B cell (primary cell): ENCODE results near the gene SYNE2. TPM values are rescaled to one million over a fixed set of nuclear protein-coding genes. Genes with fewer than 3 reads are reported as not detected.

Source experiments
- ATAC-seq: fragments of 200-7000 bp; cut with Tn5 transposase; one replicate; pipeline ENCODE4 v1.10.0; 2021; ENCODE audit warnings: low read depth, mild to moderate bottlenecking, moderate number of reproducible peaks, moderate library complexity
- CTCF ChIA-PET: fragments of 350-600 bp; sonication (Branson Sonifier 250); formaldehyde crosslinking; loops from one replicate; lab custom pipeline; 2021; ENCODE audit warnings: antibody characterized with exemption, inconsistent platforms; lab: Charles Lee
- POLR2A ChIA-PET: fragments of 350-600 bp; sonication (Branson Sonifier 250); formaldehyde crosslinking; loops from one replicate; lab custom pipeline; 2021; ENCODE audit warnings: antibody characterized with exemption; lab: Charles Lee
- DNase-seq: peaks from one replicate; pipeline ENCODE4 v3.0.0; 2013
- H2AFZ ChIP-seq: 2 replicates; pipeline ENCODE4 v1.6.1; 2012; ENCODE audit warnings: mild to moderate bottlenecking, low read depth, low read length; ENCODE audit not compliant: insufficient read depth, poor library complexity, severe bottlenecking
- H3K27ac ChIP-seq, 2 donors: 1 replicate in 1 of 2; 2 replicates in 1 of 2; pipeline ENCODE4 v1.5.1; 2012 to 2013; ENCODE audit warnings: low read length in 2 of 2, mild to moderate bottlenecking in 2 of 2, moderate library complexity in 1 of 2
- H3K27me3 ChIP-seq, 4 experiments: fragments of 200-600 bp in 1 of 4; sonication (generic) in 1 of 4; replicated peaks in 1 of 4; 1 replicate in 2 of 4; 2 replicates in 2 of 4; pipeline versions ENCODE4 v1.6.1 to v1.7.0; 2013 to 2016; ENCODE audit warnings: low read length in 3 of 4, mild to moderate bottlenecking in 2 of 4, mixed read lengths in 1 of 4, moderate library complexity in 1 of 4; ENCODE audit not compliant: insufficient read depth in 4 of 4, control insufficient read depth in 3 of 4; ENCODE audit errors: control extremely low read depth in 1 of 4
- H3K36me3 ChIP-seq, 2 experiments: replicated peaks in 1 of 2; 1 replicate in 1 of 2; 2 replicates in 1 of 2; pipeline versions ENCODE4 v1.6.1 to v1.7.1; 2013; ENCODE audit warnings: low read length in 1 of 2; ENCODE audit not compliant: insufficient read depth in 2 of 2, control insufficient read depth in 1 of 2; ENCODE audit errors: control extremely low read depth in 1 of 2, extremely low read depth in 1 of 2
- H3K4me1 ChIP-seq, 2 donors: fragments of 200-600 bp in 1 of 2; sonication (generic) in 1 of 2; 1 replicate in 1 of 2; 2 replicates in 1 of 2; pipeline versions ENCODE4 v1.5.1 to v1.6.1; 2013 to 2017; ENCODE audit warnings: low read length in 2 of 2; ENCODE audit not compliant: control insufficient read depth in 2 of 2, insufficient read depth in 2 of 2
- H3K4me2 ChIP-seq: replicated peaks from 2 replicates; pipeline ENCODE3; 2012; ENCODE audit warnings: mild to moderate bottlenecking, low read depth, low read length; ENCODE audit not compliant: poor library complexity, severe bottlenecking
- H3K4me3 ChIP-seq, 5 experiments: fragments of 200-600 bp in 1 of 5; sonication (generic) in 1 of 5; 1 replicate in 3 of 5; 2 replicates in 2 of 5; pipeline versions ENCODE4 v1.5.1 to v1.7.0; 2011 to 2016; ENCODE audit warnings: low read length in 4 of 5, mild to moderate bottlenecking in 4 of 5, low read depth in 2 of 5, control low read depth in 1 of 5, moderate library complexity in 1 of 5; ENCODE audit not compliant: insufficient read depth in 1 of 5; ENCODE audit errors: control extremely low read depth in 1 of 5, extremely low read depth in 1 of 5
- H3K79me2 ChIP-seq: fragments of 200-600 bp; sonication (generic); one replicate; pipeline ENCODE4 v1.6.0; 2016; ENCODE audit warnings: low read length; ENCODE audit not compliant: control insufficient read depth, insufficient read depth
- H3K9ac ChIP-seq: fragments of 200-600 bp; sonication (generic); 2 replicates; pipeline ENCODE4 v1.6.1; 2017; ENCODE audit warnings: mild to moderate bottlenecking, low read length, moderate library complexity
- H3K9me3 ChIP-seq, 3 donors: one replicate each; pipeline versions ENCODE4 v1.6.1 to v1.7.1; 2013; ENCODE audit warnings: low read length in 2 of 3; ENCODE audit not compliant: control insufficient read depth in 2 of 3, insufficient read depth in 1 of 3; ENCODE audit errors: control extremely low read depth in 1 of 3
- H4K20me1 ChIP-seq: 2 replicates; pipeline ENCODE4 v1.6.0; 2012; ENCODE audit warnings: mild to moderate bottlenecking, low read length; ENCODE audit not compliant: insufficient read depth, control insufficient read depth, poor library complexity, severe bottlenecking
- H3K27ac Mint-ChIP-seq: one replicate; pipeline ENCODE4 v1.8.0; 2021; ENCODE audit warnings: mixed read lengths
- H3K27me3 Mint-ChIP-seq: one replicate; pipeline ENCODE4 v1.8.0; 2021; ENCODE audit warnings: mixed read lengths
- H3K4me1 Mint-ChIP-seq: one replicate; pipeline ENCODE4 v1.8.0; 2021; ENCODE audit warnings: mixed read lengths
- H3K4me3 Mint-ChIP-seq: one replicate; pipeline ENCODE4 v1.8.0; 2021; ENCODE audit warnings: mixed read lengths
- H3K9me3 Mint-ChIP-seq: one replicate; pipeline ENCODE4 v1.8.0; 2022; ENCODE audit warnings: mixed read lengths; ENCODE audit not compliant: insufficient read depth
- CTCF ChIP-seq: fragments of 200-600 bp; IDR thresholded peaks from one replicate; pipeline ENCODE4 v1.8.0; 2022; ENCODE audit warnings: antibody characterized with exemption, mild to moderate bottlenecking
- EZH2 ChIP-seq: IDR thresholded peaks from 2 replicates; pipeline ENCODE4 v1.6.1; 2012; ENCODE audit warnings: borderline replicate concordance, low read depth, mild to moderate bottlenecking, moderate library complexity, low read length; ENCODE audit not compliant: insufficient read depth, poor library complexity, severe bottlenecking
- WGBS: methylation state at CpG from one replicate; pipeline ENCODE4 v1.1.5; 2013; ENCODE audit warnings: missing lambda C conversion rate; ENCODE audit not compliant: insufficient coverage; 5-methylcytosine and 5-hydroxymethylcytosine counted together
- intact Hi-C: fragments of 100-400 bp; cut with micrococcal nuclease; formaldehyde crosslinking; loops from one replicate; pipeline ENCODE4 v1.10.0; 2022
- polyA plus RNA-seq: library from polyadenylated mRNA; depleted of rRNA; stranded (reverse); fragments of >200 nt; gene quantifications from 2 replicates; pipeline ENCODE4 v1.2.3, GENCODE V29; 2012
- total RNA-seq, 2 donors: library from RNA; stranded (reverse); fragments of 120-200 nt in 1 of 2; gene quantifications; 1 replicate in 1 of 2; 2 replicates in 1 of 2; pipeline versions ENCODE4 v1.2.3 to v1.2.4, GENCODE V29; 2013 to 2022

The SYNE2 gene
- total and polyA plus RNA-seq, 2 donors (not counting 1 experiment from before 2014, with no cell fraction given) = 39.5 to 105 TPM

GRCh38 chr14:64110802-64111201 is 258.0 kb downstream of the SYNE2 start:
- DNase-seq (no peak), ATAC-seq (no peak)
- Mint-ChIP-seq H3K4me1 (no peaks in the 10 kb centered on the region), H3K27ac (no peak overlapping the region), H3K4me3 (no peak overlapping the region), H3K9me3 (no peaks in the 10 kb centered on the region), H3K27me3 (no peaks in the 10 kb centered on the region)
- Histone ChIP-seq H3K9ac (no peak overlapping the region), H3K4me1 (no peaks in the 10 kb centered on the region), H3K79me2 (no peaks in the 10 kb centered on the region), H3K27me3 (no peaks in the 10 kb centered on the region), H4K20me1 (no peaks in the 10 kb centered on the region), H3K9me3 (no peaks in the 10 kb centered on the region), H3K36me3 (peaks cover 0 to 12% of the 10 kb centered on the region in 2 experiments), H2AFZ (no peak overlapping the region), H3K27ac (no peak overlapping the region), H3K4me3 (no peak overlapping the region), H3K4me2 (no peak overlapping the region)
- intact Hi-C loops = no loop called here
- WGBS = 100% methylated on average over 1 of the region's 1 CpG
- TF ChIP-seq EZH2 (no peak), CTCF (no peak)
- ChIA-PET POLR2A (no interaction called here), CTCF (interaction anchor here (0.9 to 1.0 kb wide), 2 partner anchors 193 to 194 kb away, joined by 4 to 5 read pairs; no protein-coding TSS in a partner anchor)

GRCh38 chr14:64112867-64113678 is 260.3 kb downstream of the SYNE2 start:
- no peak overlapping the region for H3K27ac Mint-ChIP-seq
- no peak overlapping the region for H3K4me2 ChIP-seq

More at GRCh38 chr14:64112867-64113678, 260.3 kb downstream of the SYNE2 start:
- intact Hi-C loops = no loop called here
- Histone ChIP-seq H4K20me1 (no peaks in the 10 kb centered on the region), H3K9me3 (no peaks in the 10 kb centered on the region), H3K79me2 (no peaks in the 10 kb centered on the region), H3K27me3 (no peaks in the 10 kb centered on the region), H3K36me3 (peaks cover 0 to 8% of the 10 kb centered on the region in 2 experiments), H3K4me1 (no peaks in the 10 kb centered on the region), H2AFZ (no peak overlapping the region), H3K9ac (no peak overlapping the region), H3K27ac (no peak overlapping the region), H3K4me3 (no peak overlapping the region)
- ChIA-PET POLR2A (no interaction called here), CTCF (no interaction called here)
- Mint-ChIP-seq H3K4me1 (no peaks in the 10 kb centered on the region), H3K9me3 (no peaks in the 10 kb centered on the region), H3K4me3 (no peak overlapping the region), H3K27me3 (no peaks in the 10 kb centered on the region)
- TF ChIP-seq CTCF = no peak
- TF ChIP-seq EZH2 = no peak
- DNase-seq (no peak), ATAC-seq (no peak)
- WGBS = 93% methylated on average over 7 of the region's 17 CpGs
